Ectodermal cell (in vitro differentiated cells): ENCODE results near the gene HIRIP3. TPM values are rescaled to one million over a fixed set of nuclear protein-coding genes. Genes with fewer than 3 reads are reported as not detected.
A peak's percentile ranks its signal among the peaks of the same experiment; 100 is the strongest.
"Not testable (repeated sequence)": the region's sequence is repeated elsewhere in the genome, so short reads cannot be mapped to it uniquely, and the experiment has no call there.

Source experiments
- H3K27ac ChIP-seq: 2 replicates; pipeline ENCODE4 v1.7.0; 2013; ENCODE audit warnings: mild to moderate bottlenecking, low read depth, low read length; ENCODE audit not compliant: insufficient read depth, poor library complexity, severe bottlenecking
- H3K27me3 ChIP-seq: 2 replicates; pipeline ENCODE4 v1.7.0; 2013; ENCODE audit warnings: mild to moderate bottlenecking, low read length; ENCODE audit not compliant: insufficient read depth, control insufficient read depth, poor library complexity, severe bottlenecking
- H3K36me3 ChIP-seq: one replicate; pipeline ENCODE4 v1.7.0; 2013; ENCODE audit warnings: low read length; ENCODE audit not compliant: control insufficient read depth, insufficient read depth
- H3K4me1 ChIP-seq: one replicate; pipeline ENCODE4 v1.7.0; 2013; ENCODE audit warnings: low read length; ENCODE audit not compliant: control insufficient read depth, insufficient read depth
- H3K4me3 ChIP-seq: 2 replicates; pipeline ENCODE4 v1.7.0; 2013; ENCODE audit warnings: low read depth, low read length, control low read depth; ENCODE audit not compliant: insufficient read depth
- H3K9me3 ChIP-seq: 2 replicates; pipeline ENCODE4 v1.7.0; 2013; ENCODE audit warnings: mild to moderate bottlenecking, low read length, moderate library complexity; ENCODE audit not compliant: control insufficient read depth
- WGBS, 2 experiments: methylation state at CpG; one replicate each; pipeline ENCODE4 v1.1.7; 2013; ENCODE audit warnings: missing lambda C conversion rate in 2 of 2; 5-methylcytosine and 5-hydroxymethylcytosine counted together
- polyA plus RNA-seq, 4 experiments: library from polyadenylated mRNA; stranded (reverse); fragments of 50-300 nt; gene quantifications; one replicate each; pipeline ENCODE4 v1.2.3, GENCODE V29; 2013

The HIRIP3 gene, protein sequence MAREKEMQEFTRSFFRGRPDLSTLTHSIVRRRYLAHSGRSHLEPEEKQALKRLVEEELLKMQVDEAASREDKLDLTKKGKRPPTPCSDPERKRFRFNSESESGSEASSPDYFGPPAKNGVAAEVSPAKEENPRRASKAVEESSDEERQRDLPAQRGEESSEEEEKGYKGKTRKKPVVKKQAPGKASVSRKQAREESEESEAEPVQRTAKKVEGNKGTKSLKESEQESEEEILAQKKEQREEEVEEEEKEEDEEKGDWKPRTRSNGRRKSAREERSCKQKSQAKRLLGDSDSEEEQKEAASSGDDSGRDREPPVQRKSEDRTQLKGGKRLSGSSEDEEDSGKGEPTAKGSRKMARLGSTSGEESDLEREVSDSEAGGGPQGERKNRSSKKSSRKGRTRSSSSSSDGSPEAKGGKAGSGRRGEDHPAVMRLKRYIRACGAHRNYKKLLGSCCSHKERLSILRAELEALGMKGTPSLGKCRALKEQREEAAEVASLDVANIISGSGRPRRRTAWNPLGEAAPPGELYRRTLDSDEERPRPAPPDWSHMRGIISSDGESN
- polyA plus RNA-seq (2013, experiment 1 of 4): 18.2 TPM
- 18.0 TPM for polyA plus RNA-seq (2013, experiment 2 of 4)
- 15.5 TPM for polyA plus RNA-seq (2013, experiment 3 of 4)
- polyA plus RNA-seq (2013, experiment 4 of 4): 16.5 TPM

DNA sequence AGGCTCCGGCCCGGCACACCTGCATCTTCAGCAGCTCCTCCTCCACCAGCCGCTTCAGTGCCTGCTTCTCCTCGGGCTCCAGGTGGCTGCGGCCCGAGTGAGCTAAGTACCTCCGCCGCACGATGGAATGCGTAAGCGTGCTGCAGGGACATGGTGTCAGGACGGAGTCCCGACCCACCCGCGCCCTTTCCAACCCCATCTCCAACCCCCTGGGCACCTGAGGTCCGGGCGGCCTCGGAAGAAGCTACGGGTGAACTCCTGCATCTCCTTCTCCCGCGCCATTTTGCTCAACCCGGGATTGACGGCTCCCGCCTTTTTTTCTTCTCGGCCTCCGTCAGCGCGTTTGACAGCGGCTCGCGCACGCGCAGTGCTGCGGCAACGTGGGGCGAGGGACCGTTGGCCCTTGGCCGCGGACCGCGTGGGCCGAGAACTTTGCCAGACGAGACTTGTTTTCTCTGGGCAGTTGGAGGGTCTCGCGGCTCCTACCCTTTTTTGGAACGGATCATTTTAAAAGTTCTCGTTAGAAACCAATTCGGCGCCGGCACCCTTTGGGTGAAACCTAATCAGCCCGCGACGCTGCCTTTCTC, at the start of gene HIRIP3:
Gene HIRIP3, minus strand, starts transcription at position 294 of the 587 bp plus-strand sequence. Its CDS starts 12 bp downstream, at position 282.
- Histone ChIP-seq H3K9me3 (no peaks in the 10 kb centered on the region), H3K4me1 (peaks cover 12% of the 10 kb centered on the region), H3K27me3 (no peaks in the 10 kb centered on the region), H3K27ac (peak within 1 kb of the TSS; percentile 44), H3K4me3 (peak within 1 kb of the TSS; percentile 90), H3K36me3 (peaks cover 13% of the 10 kb centered on the region)
- WGBS, 2 experiments: 0% methylated on average over 53 of the region's 53 CpGs

GRCh38 chr16:30041841-30042240, 46.4 kb upstream of the HIRIP3 start:
- Histone ChIP-seq H3K4me1 (no peaks in the 10 kb centered on the region), H3K4me3 (no peak overlapping the region), H3K27me3 (no peaks in the 10 kb centered on the region), H3K9me3 (no peaks in the 10 kb centered on the region), H3K27ac (no peak overlapping the region), H3K36me3 (no peaks in the 10 kb centered on the region)
- WGBS, 2 experiments: 64 to 72% methylated on average over 1 to 2 of the region's 5 CpGs

DNA sequence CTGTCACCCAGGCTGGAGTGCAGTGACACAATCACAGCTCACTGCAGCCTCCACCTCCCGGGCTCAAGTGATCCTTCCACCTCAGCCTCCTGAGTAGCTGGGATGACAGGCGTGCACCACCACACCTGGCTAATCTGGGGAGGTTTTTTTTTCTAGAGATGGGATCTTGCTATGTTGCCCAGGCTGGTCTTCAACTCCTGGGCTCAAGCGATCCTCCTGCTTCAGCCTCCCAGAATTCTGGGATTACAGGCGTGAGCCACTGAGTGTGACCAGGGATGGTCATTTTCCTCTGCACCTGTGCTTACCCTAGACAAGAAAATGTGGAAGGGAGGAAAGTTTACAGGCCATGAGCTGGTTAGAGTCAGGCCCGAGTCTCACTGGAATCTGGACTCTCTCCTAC, 45.3 kb upstream of the HIRIP3 start:
- not testable (repeated sequence) for H3K27me3 ChIP-seq, H3K36me3 ChIP-seq, H3K4me1 ChIP-seq, H3K27ac ChIP-seq, H3K4me3 ChIP-seq, H3K9me3 ChIP-seq
- 85 to 88% methylated on average over 5 of the region's 5 CpGs for WGBS, 2 experiments

DNA sequence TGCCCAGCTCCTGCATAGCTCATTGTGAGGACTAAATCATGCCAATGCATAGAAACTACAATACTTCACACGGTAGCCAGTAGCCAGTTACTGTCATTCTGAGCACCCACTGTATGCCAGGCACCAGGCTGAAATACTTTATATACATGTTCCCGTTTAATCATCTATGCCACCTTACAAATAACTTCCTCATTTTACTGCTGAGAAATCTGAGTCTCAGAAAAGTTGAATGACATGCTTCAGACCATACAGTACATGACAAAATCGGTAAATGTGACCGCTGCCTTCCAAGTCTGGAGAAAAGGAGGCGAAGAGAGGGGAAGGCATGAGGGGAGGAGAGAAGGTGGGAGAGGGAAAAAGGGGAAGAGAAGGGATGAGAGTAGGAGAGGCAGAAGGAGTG, 44.8 kb upstream of the HIRIP3 start:
- no peaks in the 10 kb centered on the region for H3K4me1 ChIP-seq
- no peaks in the 10 kb centered on the region for H3K36me3 ChIP-seq
- H3K27ac ChIP-seq: no peak overlapping the region
- WGBS, 2 experiments: 84 to 89% methylated on average over 5 of the region's 5 CpGs
- H3K9me3 ChIP-seq: no peaks in the 10 kb centered on the region
- no peak overlapping the region for H3K4me3 ChIP-seq
- peaks cover 3% of the 10 kb centered on the region for H3K27me3 ChIP-seq

GRCh38 chr16:30033270-30033669, 37.9 kb upstream of the HIRIP3 start:
- no peaks in the 10 kb centered on the region for H3K36me3 ChIP-seq
- H3K4me3 ChIP-seq: no peak overlapping the region
- peaks cover 16% of the 10 kb centered on the region for H3K4me1 ChIP-seq
- H3K27ac ChIP-seq: no peak overlapping the region
- 88 to 91% methylated on average over 7 of the region's 7 CpGs for whole genome bisulfite sequencing, 2 experiments
- H3K9me3 ChIP-seq: no peaks in the 10 kb centered on the region
- peaks cover 39% of the 10 kb centered on the region for H3K27me3 ChIP-seq

DNA sequence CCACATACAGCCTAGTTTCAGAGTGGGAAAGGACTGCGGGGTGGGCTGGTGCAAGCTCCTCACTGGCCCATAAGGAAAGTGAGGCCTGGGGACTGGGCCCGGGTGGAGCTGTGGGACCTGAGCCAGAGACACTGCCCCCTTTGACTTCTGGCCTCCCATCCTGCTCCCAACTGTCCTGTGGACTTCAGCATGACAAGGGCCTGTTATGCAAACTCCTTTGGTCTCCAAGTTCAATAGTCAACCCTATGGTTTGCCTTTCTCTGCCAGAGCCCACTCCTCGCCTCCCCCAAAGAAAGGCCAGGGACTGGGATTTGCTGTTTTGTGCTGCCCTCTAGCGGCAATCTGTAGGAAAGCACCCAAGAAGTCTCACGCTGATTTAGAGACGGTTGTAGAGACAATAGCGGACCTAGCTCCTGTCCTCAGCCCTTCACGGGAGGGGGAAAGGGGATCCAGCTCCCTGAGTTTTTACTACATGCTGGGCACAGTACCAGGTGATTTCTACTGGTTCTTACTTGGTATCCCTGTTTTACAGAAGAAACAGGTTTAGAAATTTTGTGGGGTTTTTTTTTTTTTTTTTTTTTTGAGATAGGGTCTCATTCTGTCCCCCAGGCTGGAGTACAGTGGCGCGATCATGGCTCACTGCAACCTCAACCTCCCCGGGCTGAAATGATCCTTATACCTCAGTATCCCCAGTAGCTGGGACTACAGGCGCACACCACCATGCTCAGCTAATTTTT, 36.8 kb upstream of the HIRIP3 start:
- Histone ChIP-seq H3K9me3 (no peaks in the 10 kb centered on the region), H3K4me3 (no peak overlapping the region), H3K4me1 (peaks cover 16% of the 10 kb centered on the region), H3K27me3 (peaks cover 39% of the 10 kb centered on the region), H3K36me3 (no peaks in the 10 kb centered on the region), H3K27ac (no peak overlapping the region)
- WGBS, 2 experiments: 23 to 29% methylated on average over 12 of the region's 12 CpGs

DNA sequence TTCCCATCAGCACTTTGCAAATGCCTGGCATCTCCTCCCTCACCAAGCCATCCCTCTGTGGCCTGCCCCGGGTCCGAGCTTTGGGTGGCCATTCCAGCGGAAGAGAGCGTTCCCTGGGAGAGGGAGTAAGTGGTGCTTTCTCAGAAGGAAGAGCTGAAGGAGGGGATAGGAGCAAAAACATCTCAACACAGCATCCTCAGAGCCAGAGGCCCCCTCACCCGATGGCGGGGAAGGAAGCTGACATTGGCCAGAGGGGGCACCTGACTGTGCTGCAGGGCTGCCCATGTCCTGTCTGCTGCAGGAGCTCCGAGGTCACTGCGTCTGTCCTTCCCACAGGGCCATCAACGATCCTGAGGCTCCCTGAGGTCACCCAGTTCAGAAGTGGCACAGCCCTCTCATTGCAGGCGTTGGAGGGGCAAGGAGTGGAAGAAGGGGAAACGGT, 36.1 kb upstream of the HIRIP3 start:
- Histone ChIP-seq H3K27me3 (peaks cover 39% of the 10 kb centered on the region), H3K4me1 (peaks cover 16% of the 10 kb centered on the region), H3K4me3 (peak overlapping the region; percentile 48), H3K9me3 (no peaks in the 10 kb centered on the region), H3K36me3 (no peaks in the 10 kb centered on the region), H3K27ac (no peak overlapping the region)
- WGBS, 2 experiments: 22 to 27% methylated on average over 10 to 11 of the region's 11 CpGs

DNA sequence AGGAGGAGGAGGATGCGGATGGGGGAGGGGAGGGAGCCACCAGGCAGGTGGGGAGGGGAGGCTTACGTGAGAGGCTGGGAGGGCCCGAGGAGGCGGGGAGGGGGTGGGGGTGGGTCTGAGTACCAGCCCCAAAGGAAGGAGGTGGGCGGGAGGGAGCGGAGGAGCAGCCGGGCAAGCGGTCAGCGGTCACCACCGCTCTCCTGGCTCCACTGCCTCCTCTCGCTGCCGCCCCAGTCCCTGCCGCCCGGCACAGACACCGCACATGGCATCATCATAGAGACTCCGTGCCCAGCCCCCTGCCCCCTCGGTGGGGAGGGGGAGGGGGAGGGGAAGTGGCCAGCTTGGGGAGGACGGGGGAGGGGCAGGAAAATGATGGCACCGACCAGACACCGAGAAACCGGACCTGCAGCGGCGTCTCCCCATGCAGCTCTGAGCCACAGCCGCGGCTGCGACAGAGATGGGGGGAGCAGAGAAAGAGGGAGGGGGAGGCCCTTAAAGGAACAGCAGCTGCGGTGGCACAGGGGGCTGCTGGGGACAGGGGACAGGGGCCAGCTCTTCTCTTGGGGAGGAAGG, 35.5 kb upstream of the HIRIP3 start, which contains the start of gene TLCD3B:
Gene TLCD3B, minus strand, starts transcription at position 431 of the 573 bp plus-strand sequence. CDS start 744 bp downstream, outside the sequence.
- peaks cover 16% of the 10 kb centered on the region for H3K4me1 ChIP-seq
- peak within 1 kb of the TSS; percentile 48 for H3K4me3 ChIP-seq
- no peaks in the 10 kb centered on the region for H3K9me3 ChIP-seq
- 0% methylated on average over 27 of the region's 27 CpGs for WGBS, 2 experiments
- H3K27me3 ChIP-seq: peaks cover 39% of the 10 kb centered on the region
- no peaks in the 10 kb centered on the region for H3K36me3 ChIP-seq
- no peak within 1 kb of the TSS for H3K27ac ChIP-seq

- WGBS, 2 experiments: 16% methylated on average over 23 of the region's 23 CpGs
- Histone ChIP-seq H3K36me3 (no peaks in the 10 kb centered on the region), H3K4me3 (peak overlapping the region; percentile 33), H3K27me3 (peaks cover 35% of the 10 kb centered on the region), H3K4me1 (peaks cover 16% of the 10 kb centered on the region), H3K9me3 (no peaks in the 10 kb centered on the region), H3K27ac (no peak overlapping the region)
Measured at GRCh38 chr16:30030011-30030685, 34.7 kb upstream of the HIRIP3 start.
